Trophoblast cell (in vitro differentiated cells and primary cell): ENCODE results near the gene DNAH14.

Source experiments
- DNase-seq, 2 donors: peaks; one replicate each; pipeline ENCODE4 v3.0.0-alpha.2; 2016
- H2AFZ ChIP-seq: 2 replicates; pipeline ENCODE4 v1.6.1; 2013; ENCODE audit warnings: low read length, moderate library complexity, mild to moderate bottlenecking; ENCODE audit not compliant: insufficient read depth, poor library complexity
- H2AK5ac ChIP-seq: 2 replicates; pipeline ENCODE4 v1.6.1; 2013; ENCODE audit warnings: mild to moderate bottlenecking, low read length
- H2BK120ac ChIP-seq: 2 replicates; pipeline ENCODE4 v1.6.1; 2013; ENCODE audit warnings: low read length, mild to moderate bottlenecking, moderate library complexity; ENCODE audit not compliant: insufficient read depth, poor library complexity
- H2BK12ac ChIP-seq: 2 replicates; pipeline ENCODE4 v1.6.1; 2013; ENCODE audit warnings: mild to moderate bottlenecking, low read length, moderate library complexity
- H2BK5ac ChIP-seq: 2 replicates; pipeline ENCODE4 v1.6.1; 2013; ENCODE audit warnings: low read length, low read depth, moderate library complexity, mild to moderate bottlenecking; ENCODE audit not compliant: poor library complexity
- H3K14ac ChIP-seq: 2 replicates; pipeline ENCODE4 v1.6.1; 2013; ENCODE audit warnings: mild to moderate bottlenecking, low read length
- H3K18ac ChIP-seq: 2 replicates; pipeline ENCODE4 v1.6.1; 2013; ENCODE audit warnings: mild to moderate bottlenecking, low read length
- H3K23ac ChIP-seq: 2 replicates; pipeline ENCODE4 v1.6.1; 2013; ENCODE audit warnings: low read length
- H3K27ac ChIP-seq: 2 replicates; pipeline ENCODE4 v1.5.1; 2013; ENCODE audit warnings: low read depth, mild to moderate bottlenecking, inconsistent platforms, low read length, moderate library complexity
- H3K27me3 ChIP-seq: 2 replicates; pipeline ENCODE4 v1.6.1; 2013; ENCODE audit warnings: inconsistent platforms, mild to moderate bottlenecking, low read length, moderate library complexity; ENCODE audit not compliant: insufficient read depth
- H3K36me3 ChIP-seq, 2 experiments: 1 replicate in 1 of 2; 2 replicates in 1 of 2; pipeline ENCODE4 v1.6.1; 2013; ENCODE audit warnings: low read length in 2 of 2, mild to moderate bottlenecking in 2 of 2, moderate library complexity in 1 of 2; ENCODE audit not compliant: insufficient read depth in 2 of 2, control insufficient read depth in 1 of 2
- H3K4ac ChIP-seq: 2 replicates; pipeline ENCODE4 v1.6.1; 2013; ENCODE audit warnings: low read depth, mild to moderate bottlenecking, low read length, moderate library complexity
- H3K4me1 ChIP-seq, 2 experiments: 1 replicate in 1 of 2; 2 replicates in 1 of 2; pipeline ENCODE4 v1.6.1; 2013; ENCODE audit warnings: low read length in 2 of 2, mild to moderate bottlenecking in 2 of 2, moderate library complexity in 1 of 2; ENCODE audit not compliant: insufficient read depth in 2 of 2, control insufficient read depth in 1 of 2
- H3K4me2 ChIP-seq: 2 replicates; pipeline ENCODE4 v1.6.1; 2013; ENCODE audit warnings: inconsistent platforms, mild to moderate bottlenecking, low read length, moderate library complexity
- H3K4me3 ChIP-seq: 2 replicates; pipeline ENCODE4 v1.5.1; 2013; ENCODE audit warnings: mild to moderate bottlenecking, low read depth, low read length, inconsistent platforms
- H3K79me1 ChIP-seq: one replicate; pipeline ENCODE4 v1.6.1; 2013; ENCODE audit warnings: low read length
- H3K79me2 ChIP-seq: 2 replicates; pipeline ENCODE4 v1.6.1; 2013; ENCODE audit warnings: low read length, mild to moderate bottlenecking; ENCODE audit not compliant: control insufficient read depth, insufficient read depth, poor library complexity
- H3K9ac ChIP-seq: 2 replicates; pipeline ENCODE4 v1.6.1; 2013; ENCODE audit warnings: mild to moderate bottlenecking, low read length
- H3K9me3 ChIP-seq: 2 replicates; pipeline ENCODE4 v1.6.1; 2013; ENCODE audit warnings: low read depth, mild to moderate bottlenecking, control low read depth, inconsistent platforms, low read length; ENCODE audit not compliant: insufficient read depth
- H4K12ac ChIP-seq: 2 replicates; pipeline ENCODE4 v1.6.1; 2013; ENCODE audit warnings: low read depth, mild to moderate bottlenecking, low read length, moderate library complexity
- H4K8ac ChIP-seq: 2 replicates; pipeline ENCODE4 v1.6.1; 2013; ENCODE audit warnings: low read depth, mild to moderate bottlenecking, low read length, moderate library complexity
- H4K91ac ChIP-seq: one replicate; pipeline ENCODE4 v1.6.1; 2013; ENCODE audit warnings: low read depth, mild to moderate bottlenecking, low read length, moderate library complexity
- WGBS: extraction: QIAGEN DNeasy Blood & Tissue Kit; methylation state at CpG from one replicate; pipeline ENCODE4 v1.1.7; 2013; ENCODE audit warnings: missing lambda C conversion rate; ENCODE audit not compliant: insufficient read length, insufficient coverage; ENCODE audit errors: extremely low coverage; 5-methylcytosine and 5-hydroxymethylcytosine counted together

The DNAH14 gene

GRCh38 chr1:225368036-225368552 lies 438.6 kb downstream of the DNAH14 start:
- no CpG with 5 or more reads among the region's 3 CpGs for WGBS
- Histone ChIP-seq H2BK120ac (no peak overlapping the region), H2AK5ac (no peak overlapping the region), H3K23ac (no peak overlapping the region), H4K12ac (no peak overlapping the region), H3K4me2 (no peak overlapping the region), H3K79me2 (no peaks in the 10 kb centered on the region), H4K91ac (no peak overlapping the region), H2AFZ (no peak overlapping the region), H3K14ac (no peak overlapping the region), H4K8ac (no peak overlapping the region), H3K4ac (no peak overlapping the region), H2BK5ac (no peak overlapping the region), H3K27ac (no peak overlapping the region), H3K36me3 (no peaks in the 10 kb centered on the region), H3K4me3 (no peak overlapping the region), H3K9me3 (no peaks in the 10 kb centered on the region), H3K27me3 (no peaks in the 10 kb centered on the region), H3K9ac (no peak overlapping the region), H3K4me1 (no peaks in the 10 kb centered on the region), H3K18ac (no peak overlapping the region), H3K79me1 (no peaks in the 10 kb centered on the region), H2BK12ac (no peak overlapping the region)
- no peak for DNase-seq

GRCh38 chr1:225371366-225372010 lies 442.0 kb downstream of the DNAH14 start:
- no peak overlapping the region for H2BK5ac ChIP-seq
- H4K8ac ChIP-seq, result no peak overlapping the region
- no peak overlapping the region for H2AK5ac ChIP-seq
- no peak overlapping the region for H3K9ac ChIP-seq
- no peak overlapping the region for H3K4ac ChIP-seq
- H2BK120ac ChIP-seq, result no peak overlapping the region
- no peak overlapping the region for H3K4me2 ChIP-seq
- no peak overlapping the region for H3K27ac ChIP-seq
- DNase-seq, result no peak
- H4K12ac ChIP-seq, result no peak overlapping the region
- no peaks in the 10 kb centered on the region for H3K4me1 ChIP-seq
- no peaks in the 10 kb centered on the region for H3K27me3 ChIP-seq
- H3K36me3 ChIP-seq, result no peaks in the 10 kb centered on the region
- H3K9me3 ChIP-seq, result no peaks in the 10 kb centered on the region
- WGBS, result no CpG with 5 or more reads among the region's 3 CpGs
- no peak overlapping the region for H3K18ac ChIP-seq
- H2BK12ac ChIP-seq, result no peak overlapping the region
- H3K4me3 ChIP-seq, result no peak overlapping the region
- no peak overlapping the region for H2AFZ ChIP-seq
- no peaks in the 10 kb centered on the region for H3K79me2 ChIP-seq
- H3K23ac ChIP-seq, result no peak overlapping the region
- no peaks in the 10 kb centered on the region for H3K79me1 ChIP-seq
- H3K14ac ChIP-seq, result no peak overlapping the region
- no peak overlapping the region for H4K91ac ChIP-seq

DNA sequence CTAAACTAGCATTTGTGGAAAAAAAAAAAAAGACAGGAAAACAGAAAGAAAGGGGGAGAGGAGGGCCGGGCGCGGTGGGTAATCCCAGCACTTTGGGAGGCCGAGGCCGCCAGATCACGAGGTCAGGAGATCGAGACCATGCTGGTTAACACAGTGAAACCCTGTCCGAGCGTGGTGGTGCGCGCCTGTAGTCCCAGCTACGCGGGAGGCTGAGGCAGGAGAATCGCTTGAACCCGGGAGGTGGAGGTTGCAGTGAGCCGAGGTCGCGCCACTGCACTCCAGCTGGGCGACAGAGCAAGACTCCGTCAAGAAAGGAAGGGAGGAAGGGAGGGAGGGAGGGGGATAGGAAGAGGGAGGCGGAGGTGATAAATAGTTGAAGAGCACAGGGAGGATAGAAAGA lies 443.7 kb downstream of the DNAH14 start:
- Histone ChIP-seq H3K14ac (no peak overlapping the region), H3K4me1 (no peaks in the 10 kb centered on the region), H2AFZ (no peak overlapping the region), H2BK5ac (no peak overlapping the region), H3K27ac (no peak overlapping the region), H4K91ac (no peak overlapping the region), H3K23ac (no peak overlapping the region), H3K4me2 (no peak overlapping the region), H3K18ac (no peak overlapping the region), H2AK5ac (no peak overlapping the region), H3K79me2 (no peaks in the 10 kb centered on the region), H3K79me1 (no peaks in the 10 kb centered on the region), H4K8ac (no peak overlapping the region), H3K27me3 (no peaks in the 10 kb centered on the region), H2BK120ac (no peak overlapping the region), H3K36me3 (no peaks in the 10 kb centered on the region), H4K12ac (no peak overlapping the region), H3K4ac (no peak overlapping the region), H3K9ac (no peak overlapping the region), H3K4me3 (no peak overlapping the region), H2BK12ac (no peak overlapping the region), H3K9me3 (no peaks in the 10 kb centered on the region)
- DNase-seq, result no peak
- 100% methylated on average over 1 of the region's 21 CpGs for WGBS

DNA sequence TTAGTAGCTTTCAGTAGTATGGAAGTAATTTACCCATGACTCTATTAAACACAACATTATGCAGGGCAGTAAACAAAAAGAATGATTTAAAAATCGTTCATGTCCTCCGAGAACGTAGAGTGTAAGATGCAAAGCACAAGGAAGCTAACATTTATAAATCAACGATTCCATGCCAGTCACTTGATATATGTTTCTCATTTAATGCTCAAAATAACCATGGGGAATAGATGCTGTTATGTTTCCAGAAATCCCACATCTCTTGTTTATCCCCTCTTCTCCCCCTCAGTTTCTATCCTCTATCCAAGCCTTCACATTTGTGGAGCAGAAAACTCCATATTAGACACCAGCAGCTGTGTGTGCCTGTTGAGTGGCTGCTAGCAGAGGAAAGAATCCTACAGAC lies 445.5 kb downstream of the DNAH14 start:
- Histone ChIP-seq H3K18ac (no peak overlapping the region), H3K9me3 (no peaks in the 10 kb centered on the region), H3K27ac (no peak overlapping the region), H3K14ac (no peak overlapping the region), H4K12ac (no peak overlapping the region), H2BK12ac (no peak overlapping the region), H2AK5ac (no peak overlapping the region), H3K4me1 (no peaks in the 10 kb centered on the region), H3K4me3 (no peak overlapping the region), H2AFZ (no peak overlapping the region), H2BK5ac (no peak overlapping the region), H3K79me1 (no peaks in the 10 kb centered on the region), H3K27me3 (no peaks in the 10 kb centered on the region), H3K4me2 (no peak overlapping the region), H3K9ac (no peak overlapping the region), H3K36me3 (no peaks in the 10 kb centered on the region), H3K79me2 (no peaks in the 10 kb centered on the region), H3K23ac (no peak overlapping the region), H4K91ac (no peak overlapping the region), H4K8ac (no peak overlapping the region), H3K4ac (no peak overlapping the region), H2BK120ac (no peak overlapping the region)
- DNase-seq, result no peak
- WGBS, result no CpG with 5 or more reads among the region's 4 CpGs
